Measurements from ENCODE around the gene CD34. TPM values are rescaled to one million over a fixed set of nuclear protein-coding genes. Genes with fewer than 3 reads are reported as not detected.
"Not testable (repeated sequence)": the region's sequence is repeated elsewhere in the genome, so short reads cannot be mapped to it uniquely, and the experiment has no call there.

Gene CD34
- polyA plus RNA-seq, 3 donors: 9.4 to 71.1 (median 70.4) TPM

DNA sequence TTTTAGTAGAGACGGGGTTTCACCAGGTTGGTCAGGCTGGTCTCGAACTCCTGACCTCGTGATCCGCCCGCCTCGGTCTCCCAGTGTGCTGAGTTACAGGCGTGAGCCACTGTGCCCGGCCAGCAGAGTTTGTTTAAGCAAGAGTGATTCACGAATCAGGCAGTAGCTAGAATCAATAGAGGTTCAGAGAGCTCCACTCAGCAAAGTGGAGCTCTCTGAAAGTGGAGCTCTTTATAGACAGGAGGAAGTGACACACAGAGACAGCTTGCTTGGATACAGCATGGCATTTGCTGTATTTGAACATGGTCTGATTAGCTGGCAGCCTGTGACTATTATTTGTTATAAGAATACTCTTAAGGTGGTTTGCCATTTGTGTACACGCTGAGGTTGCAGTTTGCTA, 27.1 kb upstream of the CD34 start:
- no peak overlapping the region for H3K27ac ChIP-seq (ENCODE audit: low read depth, low read length)
- WGBS, 3 donors: 67 to 89% (median 83%) methylated on average over 10 of the region's 10 CpGs

DNA sequence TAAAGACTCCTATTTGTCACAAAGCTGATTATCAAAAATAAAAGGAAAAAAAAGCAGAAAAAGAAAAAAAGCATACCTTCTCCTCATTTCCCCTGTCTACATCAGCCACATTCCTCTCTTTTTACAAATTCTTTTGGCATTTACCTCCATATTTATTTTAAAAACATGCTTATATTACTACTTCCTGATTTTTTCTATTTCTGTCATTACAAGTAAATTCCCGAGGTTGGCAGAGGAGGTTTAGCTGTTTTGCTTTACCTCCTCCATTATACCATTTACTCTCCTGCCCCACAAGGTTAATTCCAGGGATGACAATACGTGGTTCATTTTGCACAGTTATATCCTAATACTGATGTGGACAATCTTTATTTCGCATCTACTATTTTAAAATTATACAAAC, 26.3 kb upstream of the CD34 start:
- no peak overlapping the region for H3K27ac ChIP-seq (ENCODE audit: low read depth, low read length)

GRCh38 chr1:207935166-207935583, 24.2 kb upstream of the CD34 start:
- no peak overlapping the region for H3K27ac ChIP-seq (ENCODE audit: low read depth, low read length)
- 63 to 85% (median 76%) methylated on average over 1 of the region's 1 CpG for WGBS, 3 donors

More for the DNA sequence above, 26.3 kb upstream of the CD34 start:
- WGBS, 3 donors: 67 to 75% (median 69%) methylated on average over 3 of the region's 3 CpGs

DNA sequence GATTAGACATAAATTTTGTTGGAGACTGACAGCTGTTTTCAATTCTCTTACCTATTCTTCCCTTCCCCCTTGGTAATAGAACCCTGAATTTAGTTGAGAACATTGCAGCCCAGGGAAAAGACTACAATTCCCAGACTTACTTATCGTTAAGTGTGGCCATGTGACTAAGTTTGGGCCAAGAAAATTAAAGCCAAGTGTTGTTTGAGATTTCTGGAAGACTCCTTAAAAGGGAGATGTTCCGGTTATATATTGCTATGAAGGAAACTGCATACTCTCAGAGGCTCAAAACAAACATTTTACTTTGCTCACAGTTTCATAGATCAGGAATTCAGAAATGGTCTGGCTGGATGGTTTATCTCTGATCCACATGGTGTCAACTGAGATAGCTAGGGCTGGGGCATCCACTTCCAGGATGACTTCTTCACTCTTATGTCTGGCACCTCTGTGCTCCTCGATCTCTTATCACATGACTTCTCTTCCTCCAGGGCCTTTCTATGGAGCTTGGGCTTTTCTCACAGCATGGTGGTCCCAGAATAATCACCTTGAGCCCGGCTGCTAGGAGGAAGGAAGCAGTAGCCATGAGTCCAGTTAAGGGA, 22.4 kb upstream of the CD34 start:
- H3K27ac ChIP-seq (ENCODE audit: low read depth, low read length): no peak overlapping the region
- 71 to 80% (median 73%) methylated on average over 4 of the region's 4 CpGs for WGBS, 3 donors

DNA sequence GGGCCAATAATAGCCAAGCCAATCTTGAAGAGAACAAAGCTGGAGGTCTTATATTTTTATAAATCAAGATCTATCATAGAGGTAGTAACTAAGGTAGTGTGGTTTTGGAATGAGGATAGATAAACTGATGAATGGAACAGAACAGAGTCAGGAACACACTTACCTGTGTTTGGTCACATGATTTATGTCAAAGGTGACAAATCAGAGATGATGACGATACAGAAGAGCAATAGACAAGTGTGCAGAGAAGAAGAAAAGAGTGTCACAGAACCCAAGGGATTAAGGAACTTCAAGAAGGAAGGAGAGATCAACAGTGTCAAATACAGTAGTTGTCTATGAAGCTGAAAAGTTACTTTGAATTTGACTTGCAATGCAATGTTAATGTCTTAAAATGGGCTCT, 16.1 kb upstream of the CD34 start:
- no peak overlapping the region for H3K27ac ChIP-seq (ENCODE audit: low read depth, low read length)
- 85 to 96% (median 91%) methylated on average over 1 of the region's 1 CpG for WGBS, 3 donors

- H3K27ac ChIP-seq (ENCODE audit: low read depth, low read length): not testable (repeated sequence)
- WGBS, 3 donors: 95 to 99% (median 97%) methylated on average over 3 of the region's 3 CpGs
Measured at GRCh38 chr1:207925969-207926368, 15.0 kb upstream of the CD34 start.

DNA sequence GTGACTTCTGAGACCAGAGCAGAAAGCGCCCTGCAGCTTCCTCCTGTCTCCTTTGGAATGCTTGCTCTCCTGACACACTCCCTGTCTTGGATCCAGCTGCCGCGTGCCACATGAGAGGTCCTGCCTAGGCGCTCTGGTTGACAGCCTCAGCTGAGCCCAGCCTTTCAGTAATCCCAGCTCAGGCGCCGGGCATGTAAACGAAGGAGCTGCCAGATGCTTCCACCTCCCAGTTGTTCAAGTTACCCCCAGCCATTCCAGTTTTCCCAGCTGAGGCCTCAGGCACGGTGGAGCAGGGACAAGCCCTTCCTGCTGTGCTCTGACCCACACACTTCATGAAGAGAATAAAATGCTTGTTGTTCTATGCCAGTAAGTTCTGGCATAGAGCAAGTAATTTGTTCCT, 14.3 kb upstream of the CD34 start:
- H3K27ac ChIP-seq (ENCODE audit: low read depth, low read length): no peak overlapping the region
- WGBS, 3 donors: 32 to 46% (median 37%) methylated on average over 8 of the region's 8 CpGs

DNA sequence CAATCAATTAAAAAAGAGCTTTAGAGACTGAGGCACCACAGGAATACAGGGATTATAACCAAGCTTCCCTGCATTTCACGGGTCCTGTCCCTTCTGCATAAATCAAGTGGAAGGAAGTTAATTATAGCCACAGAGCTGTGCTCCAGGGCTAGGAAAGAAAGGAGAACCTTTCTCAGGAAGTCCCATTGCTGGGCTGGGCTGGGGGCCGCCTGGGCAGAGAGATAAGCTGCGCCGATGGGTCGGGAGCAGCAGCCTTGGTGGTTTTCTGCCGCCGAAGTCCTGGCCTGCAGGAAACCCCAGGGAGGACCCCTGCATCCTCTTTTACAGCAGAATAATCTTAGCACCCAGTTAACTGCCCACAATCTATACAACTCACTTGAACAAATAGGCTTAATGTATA, 12.6 kb upstream of the CD34 start:
- 26 to 64% (median 39%) methylated on average over 7 of the region's 7 CpGs for WGBS, 3 donors
- H3K27ac ChIP-seq (ENCODE audit: low read depth, low read length): no peak overlapping the region

- WGBS, 3 donors: 44 to 73% (median 44%) methylated on average over 5 of the region's 5 CpGs
- no peak overlapping the region for H3K27ac ChIP-seq (ENCODE audit: low read depth, low read length)
Measured at GRCh38 chr1:207923121-207923520, 12.2 kb upstream of the CD34 start.

- WGBS, 3 donors: 27 to 78% (median 36%) methylated on average over 8 of the region's 8 CpGs
- no peak overlapping the region for H3K27ac ChIP-seq (ENCODE audit: low read depth, low read length)
Measured at GRCh38 chr1:207922554-207922953, 11.6 kb upstream of the CD34 start.

- WGBS, 3 donors: 70 to 79% (median 75%) methylated on average over 3 of the region's 3 CpGs
Measured at GRCh38 chr1:207921321-207921720, 10.4 kb upstream of the CD34 start.

DNA sequence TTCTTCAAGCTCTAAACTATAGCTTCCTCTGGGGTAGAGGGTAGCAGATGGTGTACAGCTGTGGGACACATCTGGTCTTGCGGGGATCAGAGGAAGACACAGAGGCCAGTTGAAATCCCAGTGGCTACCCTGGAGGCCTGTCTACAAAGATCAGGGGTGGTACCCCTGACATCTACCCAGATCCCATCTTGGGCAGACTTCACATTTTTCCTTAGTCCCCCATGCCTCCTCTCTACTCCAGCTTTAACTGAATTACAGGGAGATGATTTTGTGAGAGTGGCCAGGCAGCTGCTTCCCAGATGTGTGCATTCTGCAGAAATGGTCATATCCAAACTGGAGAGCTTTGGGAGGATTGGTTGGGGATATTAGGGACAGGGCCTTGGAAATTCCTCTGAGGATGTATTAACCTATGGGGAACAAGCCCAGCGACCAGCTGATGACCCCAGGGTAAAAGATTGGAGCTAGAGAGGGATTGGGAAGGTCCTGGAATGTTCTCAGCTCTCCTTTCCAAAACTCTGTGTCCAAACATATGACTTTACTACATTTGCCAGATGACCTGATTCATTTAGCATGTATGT, 9.6 kb upstream of the CD34 start:
- WGBS, 3 donors: 60 to 88% (median 65%) methylated on average over 2 of the region's 2 CpGs
- H3K27ac ChIP-seq (ENCODE audit: low read depth, low read length): no peak overlapping the region

More at GRCh38 chr1:207921321-207921720, 10.4 kb upstream of the CD34 start:
- no peak overlapping the region for H3K27ac ChIP-seq (ENCODE audit: low read depth, low read length)

DNA sequence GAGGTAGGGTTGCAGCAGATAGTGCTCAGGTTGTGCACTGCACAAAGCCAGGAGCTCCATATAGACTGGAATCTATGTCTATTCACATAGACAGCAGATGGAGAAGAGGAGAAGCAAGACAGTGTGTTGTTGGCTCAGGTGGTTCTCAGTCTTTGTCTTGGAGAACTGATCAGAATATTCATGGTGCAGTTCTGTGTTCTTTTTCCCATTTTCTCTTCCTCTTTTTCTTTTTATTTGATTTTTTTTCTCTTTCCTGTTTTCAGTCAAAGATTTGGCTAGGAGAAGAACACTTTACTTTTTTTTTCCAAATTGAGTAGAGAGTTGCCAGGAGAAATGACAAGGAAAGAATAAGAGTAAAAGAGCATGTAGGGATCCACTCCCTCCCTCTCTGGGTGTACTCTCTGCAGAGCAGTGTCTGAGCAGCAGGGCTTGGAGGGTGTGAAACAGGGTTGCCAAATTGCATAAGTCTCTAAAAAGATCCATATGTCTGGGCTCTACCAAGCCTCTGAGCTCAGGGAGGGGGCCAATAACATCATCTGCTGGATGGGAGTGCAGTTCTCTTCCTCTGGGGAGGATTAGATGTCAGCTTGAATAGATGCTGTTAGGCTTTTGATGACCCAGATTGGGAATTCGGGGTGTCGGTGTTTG, 8.7 kb upstream of the CD34 start:
- H3K27ac ChIP-seq (ENCODE audit: low read depth, low read length): no peak overlapping the region
- 30 to 63% (median 34%) methylated on average over 2 of the region's 2 CpGs for WGBS, 3 donors

GRCh38 chr1:207918581-207918980, 7.7 kb upstream of the CD34 start:
- no peak overlapping the region for H3K27ac ChIP-seq (ENCODE audit: low read depth, low read length)
- 23 to 69% (median 42%) methylated on average over 5 of the region's 5 CpGs for WGBS, 3 donors

- 47 to 61% (median 54%) methylated on average over 5 of the region's 5 CpGs for WGBS, 3 donors
- no peak overlapping the region for H3K27ac ChIP-seq (ENCODE audit: low read depth, low read length)
Measured at GRCh38 chr1:207918011-207918410, 7.1 kb upstream of the CD34 start.

DNA sequence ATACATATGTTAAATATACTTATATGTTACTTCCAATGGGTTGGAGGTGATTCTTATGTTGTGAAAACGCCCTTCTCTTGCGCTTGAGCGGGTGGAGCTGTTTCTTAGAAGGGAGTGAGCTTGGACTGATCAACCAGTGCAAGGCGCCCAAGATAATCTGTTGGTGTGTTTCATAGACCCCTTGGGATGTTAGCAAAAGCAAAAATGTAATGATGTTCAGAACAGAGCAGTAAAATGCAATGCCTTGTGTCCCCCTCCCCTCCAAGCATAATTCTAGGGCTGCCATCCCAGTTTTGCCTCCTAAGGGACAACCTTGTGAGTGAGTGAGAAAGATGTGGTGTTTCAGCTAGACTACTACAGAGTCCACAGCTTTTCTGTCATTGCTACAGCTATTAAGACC, 6.2 kb upstream of the CD34 start:
- no peak overlapping the region for H3K27ac ChIP-seq (ENCODE audit: low read depth, low read length)
- WGBS, 3 donors: 63 to 87% (median 69%) methylated on average over 4 of the region's 4 CpGs

DNA sequence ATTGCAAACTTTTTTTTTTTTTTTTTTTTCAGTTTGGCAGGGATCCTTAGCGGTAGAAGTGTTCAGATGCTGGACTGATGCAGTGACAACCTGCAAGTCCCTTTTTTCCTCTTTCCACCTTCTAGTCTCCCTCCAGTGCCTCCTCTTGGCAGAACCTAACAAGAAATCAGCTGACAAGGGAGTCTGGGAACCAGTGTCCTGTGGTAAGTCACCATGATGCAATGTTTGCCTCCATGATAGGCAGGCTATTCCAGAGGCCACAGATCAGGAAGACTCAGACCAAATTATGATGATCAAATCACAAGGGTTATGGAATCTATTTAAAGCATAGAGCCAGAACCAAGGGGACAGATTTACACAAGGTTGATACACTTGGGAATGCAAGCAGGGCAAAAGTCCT, 3.0 kb upstream of the CD34 start:
- no peak overlapping the region for H3K27ac ChIP-seq (ENCODE audit: low read depth, low read length)
- 79 to 100% (median 94%) methylated on average over 1 of the region's 1 CpG for WGBS, 3 donors

DNA sequence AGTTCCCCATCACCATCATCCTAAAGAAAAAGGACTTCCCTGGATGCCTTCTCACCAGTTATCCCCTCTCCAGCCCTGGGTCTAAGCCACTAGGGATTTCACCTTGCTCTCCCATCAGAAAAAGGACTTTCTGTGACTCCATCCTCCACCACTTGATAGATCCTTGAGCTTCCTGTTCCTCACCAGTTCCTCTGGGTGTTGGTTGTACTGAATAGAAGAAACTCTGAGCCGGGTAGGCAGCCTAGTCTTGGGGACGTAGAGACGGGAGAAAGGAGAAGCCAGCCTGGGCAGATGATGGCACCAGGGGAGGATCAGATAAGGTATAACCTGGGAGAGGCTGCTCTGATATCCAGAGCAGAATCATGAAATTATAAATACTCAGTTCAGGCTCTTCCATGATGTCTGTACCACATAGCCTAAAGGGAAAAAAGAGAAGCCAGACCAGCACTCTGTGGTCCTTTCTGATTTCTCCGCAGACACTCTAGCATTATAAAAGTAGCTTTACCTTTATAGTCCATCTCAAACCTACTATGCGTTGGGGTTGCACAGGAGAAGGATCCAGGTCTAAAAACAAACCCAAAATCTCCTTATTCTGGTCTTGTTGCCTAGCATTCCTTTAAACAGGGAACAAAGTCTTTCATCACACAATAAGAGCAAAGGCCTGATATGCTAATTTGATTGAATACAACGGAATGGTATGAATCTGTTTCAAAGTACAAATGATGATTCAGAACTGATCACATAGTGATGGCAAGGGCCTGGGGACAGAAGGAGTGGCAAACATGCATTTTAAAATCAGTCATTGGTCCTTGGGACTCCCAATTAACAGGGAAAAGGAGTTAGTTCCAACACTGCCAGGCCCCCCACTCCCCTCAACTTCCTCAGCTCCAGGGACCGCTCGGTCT, 1.2 kb upstream of the CD34 start:
- H3K27ac ChIP-seq (ENCODE audit: low read depth, low read length): no peak overlapping the region
- 47 to 64% (median 52%) methylated on average over 8 of the region's 8 CpGs for WGBS, 3 donors

GRCh38 chr1:207909687-207910086, 1.2 kb downstream of the CD34 start:
- 34 to 67% (median 41%) methylated on average over 4 of the region's 4 CpGs for WGBS, 3 donors
- H3K27ac ChIP-seq (ENCODE audit: low read depth, low read length): no peak overlapping the region

All from adipose tissue (tissue), 3 donors.